Liver (tissue), 9 donors: ENCODE measurements around the gene GDF3. TPM values are rescaled to one million over a fixed set of nuclear protein-coding genes. Genes with fewer than 3 reads are reported as not detected.

Experiments
- DNase-seq: peaks from one replicate; pipeline ENCODE4 v3.0.0-alpha.2; 2017; ENCODE audit warnings: low spot score
- H3K27ac ChIP-seq, 2 donors: one replicate each; pipeline ENCODE4 v1.7.0; 2013; ENCODE audit warnings: inconsistent platforms in 2 of 2, low read length in 2 of 2, control low read depth in 1 of 2, low read depth in 1 of 2, mild to moderate bottlenecking in 1 of 2
- H3K27me3 ChIP-seq, 4 donors: one replicate each; pipeline versions ENCODE4 v1.6.1 to v1.7.0; 2013; ENCODE audit warnings: low read length in 3 of 4, inconsistent platforms in 1 of 4, mild to moderate bottlenecking in 1 of 4, moderate library complexity in 1 of 4; ENCODE audit not compliant: control insufficient read depth in 4 of 4, insufficient read depth in 4 of 4
- H3K36me3 ChIP-seq, 4 donors: one replicate each; pipeline versions ENCODE4 v1.6.1 to v1.7.0; 2013; ENCODE audit warnings: low read length in 3 of 4, mild to moderate bottlenecking in 3 of 4, low read depth in 1 of 4, moderate library complexity in 1 of 4; ENCODE audit not compliant: control insufficient read depth in 4 of 4, insufficient read depth in 3 of 4
- H3K4me1 ChIP-seq, 4 donors: one replicate each; pipeline versions ENCODE4 v1.6.1 to v1.7.0; 2013; ENCODE audit warnings: low read length in 3 of 4, mild to moderate bottlenecking in 3 of 4, moderate library complexity in 1 of 4; ENCODE audit not compliant: control insufficient read depth in 4 of 4, insufficient read depth in 4 of 4
- H3K4me3 ChIP-seq, 3 donors: one replicate each; pipeline versions ENCODE4 v1.6.1 to v1.7.0; 2013; ENCODE audit warnings: low read length in 3 of 3, control low read depth in 1 of 3, low read depth in 1 of 3, mild to moderate bottlenecking in 1 of 3
- H3K9ac ChIP-seq, 2 donors: one replicate each; pipeline ENCODE4 v1.7.0; 2013; ENCODE audit warnings: low read length in 2 of 2, mild to moderate bottlenecking in 2 of 2, moderate library complexity in 2 of 2, control low read depth in 1 of 2, low read depth in 1 of 2
- H3K9me3 ChIP-seq, 4 donors: one replicate each; pipeline versions ENCODE4 v1.6.1 to v1.7.0; 2013; ENCODE audit warnings: low read length in 3 of 4; ENCODE audit not compliant: control insufficient read depth in 4 of 4
- EGR1 ChIP-seq, 2 donors: IDR thresholded peaks; 2 replicates each; pipeline ENCODE4 v1.6.1; 2016 to 2018; ENCODE audit warnings: antibody characterized with exemption in 2 of 2, low read depth in 2 of 2
- FOXA2 ChIP-seq: IDR thresholded peaks from 2 replicates; pipeline ENCODE4 v1.6.1; 2016; ENCODE audit warnings: antibody characterized with exemption
- GABPA ChIP-seq, 2 donors: IDR thresholded peaks in 1 of 2; conservative IDR thresholded peaks in 1 of 2; 2 replicates each; pipeline ENCODE4 v1.6.1; 2016; ENCODE audit warnings: antibody characterized with exemption in 2 of 2, mild to moderate bottlenecking in 1 of 2, moderate library complexity in 1 of 2
- HNF4A ChIP-seq, 2 donors: conservative IDR thresholded peaks; 2 replicates each; pipeline ENCODE4 v1.6.1; 2016; ENCODE audit warnings: antibody characterized with exemption in 2 of 2, mild to moderate bottlenecking in 2 of 2
- HNF4G ChIP-seq: IDR thresholded peaks from 2 replicates; pipeline ENCODE4 v1.6.1; 2016; ENCODE audit warnings: antibody characterized with exemption
- JUND ChIP-seq, 2 donors: IDR thresholded peaks; 2 replicates each; pipeline ENCODE4 v1.6.1; 2016; ENCODE audit warnings: antibody characterized with exemption in 2 of 2
- NR2F2 ChIP-seq: IDR thresholded peaks from 2 replicates; pipeline ENCODE4 v1.6.1; 2016; ENCODE audit warnings: antibody characterized with exemption
- RAD21 ChIP-seq, 2 donors: IDR thresholded peaks; 2 replicates each; pipeline ENCODE4 v1.6.1; 2016; ENCODE audit warnings: antibody characterized with exemption in 2 of 2, mild to moderate bottlenecking in 2 of 2
- RXRA ChIP-seq, 2 donors: IDR thresholded peaks; 2 replicates each; pipeline ENCODE4 v1.6.1; 2017 to 2018; ENCODE audit warnings: antibody characterized with exemption in 2 of 2, mild to moderate bottlenecking in 1 of 2
- SP1 ChIP-seq: IDR thresholded peaks from 2 replicates; pipeline ENCODE4 v1.6.1; 2018; ENCODE audit warnings: antibody characterized with exemption, mild to moderate bottlenecking
- TAF1 ChIP-seq: conservative IDR thresholded peaks from 2 replicates; pipeline ENCODE4 v1.6.1; 2016; ENCODE audit warnings: antibody characterized with exemption, mild to moderate bottlenecking
- YY1 ChIP-seq: IDR thresholded peaks from 2 replicates; pipeline ENCODE4 v1.6.1; 2016; ENCODE audit warnings: antibody characterized with exemption, mild to moderate bottlenecking
- WGBS: extraction: QIAGEN DNeasy Blood & Tissue Kit; methylation state at CpG from one replicate; pipeline ENCODE4 v1.1.7; 2013; 5-methylcytosine and 5-hydroxymethylcytosine counted together
- polyA plus RNA-seq, 2 donors: library from polyadenylated mRNA; stranded (reverse) in 1 of 2; unstranded in 1 of 2; fragments of 200-250 nt in 1 of 2; fragments of >200 nt in 1 of 2; fragmentation: Nextera tagmentation in 1 of 2; extraction: Ambion mirVana in 1 of 2; gene quantifications; one replicate each; pipeline versions ENCODE4 v1.2.1 to v1.2.3, GENCODE V29; 2013 to 2015
- total RNA-seq, 2 donors: library from RNA; depleted of rRNA; stranded (reverse); fragments of >200 nt; gene quantifications; one replicate each; pipeline ENCODE4 v1.2.3, GENCODE V29; 2014
- TF ChIP-seq, protein P1 (sequence below): IDR thresholded peaks from 2 replicates; pipeline ENCODE4 v1.6.1; 2016; ENCODE audit warnings: antibody characterized with exemption, mild to moderate bottlenecking
- TF ChIP-seq, protein P2 (sequence below): IDR thresholded peaks from 2 replicates; pipeline ENCODE4 v1.6.1; 2016; ENCODE audit warnings: antibody characterized with exemption
- TF ChIP-seq, protein P3 (sequence below): IDR thresholded peaks from 2 replicates; pipeline ENCODE4 v1.6.1; 2016; ENCODE audit warnings: antibody characterized with exemption
- TF ChIP-seq, protein P4 (sequence below): fragments of 150-350 bp; IDR thresholded peaks from 2 replicates; pipeline ENCODE4 v1.5.1; 2017; ENCODE audit warnings: improper control_type of control experiment, low read depth, low read length; ENCODE audit not compliant: missing input control
- donor health status: healthy.
- donor health status: healthy.
- donor health status: healthy.
- donor health status: healthy.
- donor health status: healthy.

Gene GDF3
- total and polyA plus RNA-seq, 4 donors: not detected

DNA sequence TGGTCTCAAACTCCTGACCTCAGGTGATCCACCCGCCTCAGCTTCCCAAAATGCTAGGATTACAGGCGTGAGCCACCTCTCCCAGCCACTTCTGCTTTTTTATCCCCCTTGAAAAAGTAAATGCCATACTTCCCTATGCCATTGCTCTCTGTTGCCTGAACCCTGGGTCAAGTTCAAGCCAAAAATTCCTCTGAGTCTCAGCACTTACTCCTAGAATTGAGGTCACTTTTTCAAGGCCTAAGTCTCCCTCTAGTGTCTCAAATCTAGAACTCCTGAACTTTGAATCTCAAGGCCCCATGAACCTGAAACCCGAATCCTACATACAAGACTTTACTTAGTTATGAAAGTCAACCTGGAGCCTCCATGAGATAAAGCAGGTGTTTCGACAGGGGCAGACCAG is 28.4 kb downstream of the GDF3 start:
- no peaks in the 10 kb centered on the region for H3K9me3 ChIP-seq
- 69% methylated on average over 4 of the region's 4 CpGs for WGBS
- no peak overlapping the region for H3K9ac ChIP-seq
- no peak for TF ChIP-seq JUND (IDR thresholded peaks at IDR 0.05)
- TF ChIP-seq FOXA2: no peak
- no peak for TF ChIP-seq SP1
- TF ChIP-seq RXRA (IDR thresholded peaks at IDR 0.05): peak in 1 of 2 donors; percentile 15
- TF ChIP-seq GABPA (IDR thresholded peaks at IDR 0.05 in 1 of 2, conservative IDR thresholded peaks at IDR 0.05 in 1 of 2): no peak
- TF ChIP-seq, protein P1, sequence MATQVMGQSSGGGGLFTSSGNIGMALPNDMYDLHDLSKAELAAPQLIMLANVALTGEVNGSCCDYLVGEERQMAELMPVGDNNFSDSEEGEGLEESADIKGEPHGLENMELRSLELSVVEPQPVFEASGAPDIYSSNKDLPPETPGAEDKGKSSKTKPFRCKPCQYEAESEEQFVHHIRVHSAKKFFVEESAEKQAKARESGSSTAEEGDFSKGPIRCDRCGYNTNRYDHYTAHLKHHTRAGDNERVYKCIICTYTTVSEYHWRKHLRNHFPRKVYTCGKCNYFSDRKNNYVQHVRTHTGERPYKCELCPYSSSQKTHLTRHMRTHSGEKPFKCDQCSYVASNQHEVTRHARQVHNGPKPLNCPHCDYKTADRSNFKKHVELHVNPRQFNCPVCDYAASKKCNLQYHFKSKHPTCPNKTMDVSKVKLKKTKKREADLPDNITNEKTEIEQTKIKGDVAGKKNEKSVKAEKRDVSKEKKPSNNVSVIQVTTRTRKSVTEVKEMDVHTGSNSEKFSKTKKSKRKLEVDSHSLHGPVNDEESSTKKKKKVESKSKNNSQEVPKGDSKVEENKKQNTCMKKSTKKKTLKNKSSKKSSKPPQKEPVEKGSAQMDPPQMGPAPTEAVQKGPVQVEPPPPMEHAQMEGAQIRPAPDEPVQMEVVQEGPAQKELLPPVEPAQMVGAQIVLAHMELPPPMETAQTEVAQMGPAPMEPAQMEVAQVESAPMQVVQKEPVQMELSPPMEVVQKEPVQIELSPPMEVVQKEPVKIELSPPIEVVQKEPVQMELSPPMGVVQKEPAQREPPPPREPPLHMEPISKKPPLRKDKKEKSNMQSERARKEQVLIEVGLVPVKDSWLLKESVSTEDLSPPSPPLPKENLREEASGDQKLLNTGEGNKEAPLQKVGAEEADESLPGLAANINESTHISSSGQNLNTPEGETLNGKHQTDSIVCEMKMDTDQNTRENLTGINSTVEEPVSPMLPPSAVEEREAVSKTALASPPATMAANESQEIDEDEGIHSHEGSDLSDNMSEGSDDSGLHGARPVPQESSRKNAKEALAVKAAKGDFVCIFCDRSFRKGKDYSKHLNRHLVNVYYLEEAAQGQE: no peak
- TF ChIP-seq HNF4G: no peak
- TF ChIP-seq, protein P2, sequence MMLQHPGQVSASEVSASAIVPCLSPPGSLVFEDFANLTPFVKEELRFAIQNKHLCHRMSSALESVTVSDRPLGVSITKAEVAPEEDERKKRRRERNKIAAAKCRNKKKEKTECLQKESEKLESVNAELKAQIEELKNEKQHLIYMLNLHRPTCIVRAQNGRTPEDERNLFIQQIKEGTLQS: no peak
- peak in 1 of 2 donors; percentile 15 for TF ChIP-seq RAD21 (IDR thresholded peaks at IDR 0.05)
- TF ChIP-seq, protein P3, sequence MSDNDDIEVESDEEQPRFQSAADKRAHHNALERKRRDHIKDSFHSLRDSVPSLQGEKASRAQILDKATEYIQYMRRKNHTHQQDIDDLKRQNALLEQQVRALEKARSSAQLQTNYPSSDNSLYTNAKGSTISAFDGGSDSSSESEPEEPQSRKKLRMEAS: no peak
- TF ChIP-seq TAF1: no peak
- TF ChIP-seq HNF4A (conservative IDR thresholded peaks at IDR 0.05): no peak
- H3K4me3 ChIP-seq: no peak overlapping the region
- H3K27me3 ChIP-seq: no peaks in the 10 kb centered on the region
- H3K27ac ChIP-seq: no peak overlapping the region
- no peak for DNase-seq
- no peaks in the 10 kb centered on the region for H3K4me1 ChIP-seq
- no peaks in the 10 kb centered on the region for H3K36me3 ChIP-seq

DNA sequence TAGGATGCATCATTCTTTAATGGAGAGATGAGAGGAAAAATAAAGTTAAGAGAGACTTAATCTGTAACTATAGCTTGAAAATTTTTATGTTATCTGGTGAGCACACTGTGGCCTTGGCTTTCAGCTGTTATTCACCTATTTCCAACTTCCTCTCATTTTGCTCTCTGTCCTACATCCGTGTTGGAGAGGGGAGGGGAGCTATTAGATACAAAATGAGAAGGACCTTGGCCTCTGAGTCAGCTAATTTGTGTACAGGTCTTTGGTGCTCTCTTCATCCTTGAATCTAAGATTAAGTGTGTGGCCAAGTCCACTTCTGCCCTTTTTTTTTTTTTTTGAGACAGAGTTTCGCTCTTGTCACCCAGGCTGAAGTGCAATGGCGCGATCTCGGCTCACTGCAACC is 29.0 kb downstream of the GDF3 start:
- Histone ChIP-seq H3K9me3 (no peaks in the 10 kb centered on the region), H3K27ac (no peak overlapping the region), H3K4me3 (no peak overlapping the region), H3K9ac (no peak overlapping the region), H3K36me3 (no peaks in the 10 kb centered on the region), H3K4me1 (no peaks in the 10 kb centered on the region), H3K27me3 (no peaks in the 10 kb centered on the region)
- no peak for DNase-seq
- TF ChIP-seq EGR1 (IDR thresholded peaks at IDR 0.05; ENCODE audit: low read depth in 2 of 2) (no peak), NR2F2 (no peak), SP1 (no peak), HNF4G (no peak), JUND (IDR thresholded peaks at IDR 0.05) (no peak), YY1 (no peak)
- WGBS: 80% methylated on average over 5 of the region's 5 CpGs

DNA sequence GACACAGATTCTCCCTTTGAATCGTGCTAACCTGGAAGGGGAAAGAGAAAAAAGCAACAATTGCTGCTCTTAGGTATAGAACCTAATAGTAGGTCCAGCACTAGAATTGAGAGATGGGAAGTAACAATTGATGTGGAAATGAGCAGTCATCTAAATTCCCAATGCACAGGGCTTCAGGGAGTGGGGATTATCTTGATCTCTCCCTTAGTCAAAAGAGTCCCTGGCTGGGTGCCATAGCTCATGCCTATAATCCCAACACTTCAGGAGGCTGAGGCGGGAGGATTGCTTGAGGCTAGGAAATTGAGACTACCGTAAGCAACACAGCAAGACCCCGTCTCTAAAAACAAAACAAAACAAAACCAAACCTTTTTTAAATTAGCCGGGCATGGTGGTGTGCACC is 33.8 kb downstream of the GDF3 start:
- no peaks in the 10 kb centered on the region for H3K9me3 ChIP-seq
- H3K4me1 ChIP-seq: no peaks in the 10 kb centered on the region
- H3K27ac ChIP-seq: no peak overlapping the region
- H3K4me3 ChIP-seq: no peak overlapping the region
- no peak overlapping the region for H3K9ac ChIP-seq
- TF ChIP-seq HNF4A (conservative IDR thresholded peaks at IDR 0.05) (no peak), TAF1 (no peak), JUND (IDR thresholded peaks at IDR 0.05) (no peak), HNF4G (no peak), FOXA2 (no peak), SP1 (no peak), YY1 (no peak), EGR1 (IDR thresholded peaks at IDR 0.05; ENCODE audit: low read depth in 2 of 2) (no peak)
- TF ChIP-seq, protein P3: no peak
- TF ChIP-seq, protein P4, sequence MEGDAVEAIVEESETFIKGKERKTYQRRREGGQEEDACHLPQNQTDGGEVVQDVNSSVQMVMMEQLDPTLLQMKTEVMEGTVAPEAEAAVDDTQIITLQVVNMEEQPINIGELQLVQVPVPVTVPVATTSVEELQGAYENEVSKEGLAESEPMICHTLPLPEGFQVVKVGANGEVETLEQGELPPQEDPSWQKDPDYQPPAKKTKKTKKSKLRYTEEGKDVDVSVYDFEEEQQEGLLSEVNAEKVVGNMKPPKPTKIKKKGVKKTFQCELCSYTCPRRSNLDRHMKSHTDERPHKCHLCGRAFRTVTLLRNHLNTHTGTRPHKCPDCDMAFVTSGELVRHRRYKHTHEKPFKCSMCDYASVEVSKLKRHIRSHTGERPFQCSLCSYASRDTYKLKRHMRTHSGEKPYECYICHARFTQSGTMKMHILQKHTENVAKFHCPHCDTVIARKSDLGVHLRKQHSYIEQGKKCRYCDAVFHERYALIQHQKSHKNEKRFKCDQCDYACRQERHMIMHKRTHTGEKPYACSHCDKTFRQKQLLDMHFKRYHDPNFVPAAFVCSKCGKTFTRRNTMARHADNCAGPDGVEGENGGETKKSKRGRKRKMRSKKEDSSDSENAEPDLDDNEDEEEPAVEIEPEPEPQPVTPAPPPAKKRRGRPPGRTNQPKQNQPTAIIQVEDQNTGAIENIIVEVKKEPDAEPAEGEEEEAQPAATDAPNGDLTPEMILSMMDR: no peak
- TF ChIP-seq, protein P2: no peak
- TF ChIP-seq, protein P1: no peak
- DNase-seq: no peak
- H3K36me3 ChIP-seq: no peaks in the 10 kb centered on the region
- WGBS: 81% methylated on average over 5 of the region's 5 CpGs
- no peaks in the 10 kb centered on the region for H3K27me3 ChIP-seq
